K562 (cell line): Measurements from ENCODE around the gene EMX1. TPM values are rescaled to one million over a fixed set of nuclear protein-coding genes. Genes with fewer than 3 reads are reported as not detected.

Source experiments
- ARID1B ChIP-seq: fragments of 450-650 bp; IDR thresholded peaks from 2 replicates; pipeline ENCODE4 v1.6.1; 2016; ENCODE audit warnings: antibody characterized with exemption, mild to moderate bottlenecking, inconsistent platforms
- BHLHE40 ChIP-seq: IDR thresholded peaks from 2 replicates; pipeline ENCODE4 v1.6.1; 2011; ENCODE audit warnings: low read length, improper control_type of control experiment
- CBFA2T3 ChIP-seq: fragments of 450-650 bp; IDR thresholded peaks from 2 replicates; pipeline ENCODE4 v1.6.1; 2017
- CC2D1A ChIP-seq: fragments of 450-650 bp; IDR thresholded peaks from 2 replicates; pipeline ENCODE4 v1.6.1; 2017; ENCODE audit warnings: mild to moderate bottlenecking
- CREM ChIP-seq: IDR thresholded peaks from 2 replicates; pipeline ENCODE4 v1.6.1; 2014; ENCODE audit warnings: antibody characterized with exemption, low read depth
- DIDO1 ChIP-seq: fragments of 450-650 bp; IDR thresholded peaks from 2 replicates; pipeline ENCODE4 v1.6.1; 2016; ENCODE audit warnings: low read depth, missing biosample characterization, missing genetic modification characterization
- DPF2 ChIP-seq: fragments of 450-650 bp; IDR thresholded peaks from 2 replicates; pipeline ENCODE4 v1.6.1; 2016
- ETV1 ChIP-seq: fragments of 450-650 bp; conservative IDR thresholded peaks from 2 replicates; pipeline ENCODE4 v1.6.1; 2016; ENCODE audit warnings: missing genetic modification characterization, control low read depth, low read depth, missing compliant biosample characterization
- FOXM1 ChIP-seq, 2 experiments: fragments of 450-650 bp in 1 of 2; sonication (generic) in 1 of 2; formaldehyde crosslinking in 1 of 2; IDR thresholded peaks; 2 replicates each; pipeline versions ENCODE4 v1.6.1 to v1.9.0; 2017 to 2022; ENCODE audit warnings: low read depth in 2 of 2, mild to moderate bottlenecking in 2 of 2, missing genetic modification reagents in 1 of 2, moderate library complexity in 1 of 2
- KLF16 ChIP-seq: IDR thresholded peaks from 2 replicates; pipeline ENCODE4 v1.6.1; 2016; ENCODE audit warnings: antibody characterized with exemption
- MECOM ChIP-seq: fragments of 250-450 bp; sonication (Bioruptor Pico); IDR thresholded peaks from 2 replicates; pipeline ENCODE4 v1.8.0; 2022; ENCODE audit warnings: inconsistent platforms
- MEIS2 ChIP-seq: fragments of 450-650 bp; IDR thresholded peaks from 2 replicates; pipeline ENCODE4 v1.6.1; 2014; ENCODE audit warnings: mild to moderate bottlenecking; ENCODE audit not compliant: partially characterized antibody
- NUFIP1 ChIP-seq: fragments of 450-650 bp; IDR thresholded peaks from 2 replicates; pipeline ENCODE4 v1.6.1; 2018; ENCODE audit not compliant: partially characterized antibody
- PCBP2 ChIP-seq: fragments of 200-400 bp; formaldehyde crosslinking; IDR thresholded peaks from 2 replicates; pipeline ENCODE4 v1.6.1; 2018; ENCODE audit warnings: low read length, low read depth, mild to moderate bottlenecking, moderate library complexity; ENCODE audit not compliant: poor library complexity, severe bottlenecking
- PML ChIP-seq: IDR thresholded peaks from 2 replicates; pipeline ENCODE4 v1.6.1; 2012; ENCODE audit warnings: low read length, inconsistent platforms
- POLR2AphosphoS5 ChIP-seq: IDR thresholded peaks from 2 replicates; pipeline ENCODE4 v1.6.1; 2011; ENCODE audit warnings: mild to moderate bottlenecking, low read depth, low read length, moderate library complexity; ENCODE audit not compliant: control insufficient read depth, insufficient read depth
- PTBP1 ChIP-seq: fragments of 200-400 bp; formaldehyde crosslinking; IDR thresholded peaks from 2 replicates; pipeline ENCODE4 v1.6.1; 2017; ENCODE audit warnings: low read depth, low read length
- SMARCC2 ChIP-seq: fragments of 450-650 bp; IDR thresholded peaks from 2 replicates; pipeline ENCODE4 v1.6.1; 2017; ENCODE audit warnings: antibody characterized with exemption, moderate library complexity, mild to moderate bottlenecking, low read depth
- TCFL5 ChIP-seq: fragments of 250-450 bp; sonication (Bioruptor Pico); conservative IDR thresholded peaks from 2 replicates; pipeline ENCODE4 v1.6.1; 2021; ENCODE audit warnings: mild to moderate bottlenecking, moderate library complexity, matching md5 sums
- TEAD4 ChIP-seq, 2 experiments: sonication (generic) in 1 of 2; formaldehyde crosslinking in 1 of 2; IDR thresholded peaks; 2 replicates each; pipeline versions ENCODE4 v1.6.1 to v1.8.0; 2012 to 2022; ENCODE audit warnings: borderline replicate concordance in 1 of 2, inconsistent platforms in 1 of 2, low read length in 1 of 2, mild to moderate bottlenecking in 1 of 2, missing genetic modification reagents in 1 of 2
- ZNF24 ChIP-seq: fragments of 450-650 bp; IDR thresholded peaks from 2 replicates; pipeline ENCODE4 v1.6.1; 2016
- polyA plus RNA-seq, 8 experiments: library from polyadenylated mRNA; depleted of rRNA in 4 of 8; stranded (reverse) in 5 of 8; unstranded in 3 of 8; fragments of >200 nt; fragmentation: Nextera tagmentation in 2 of 8; fragmentation: Illumina TruSeq in 1 of 8; extraction: Ambion mirVana in 2 of 8; extraction: Trizol in 1 of 8; gene quantifications; 2 replicates each; pipeline versions ENCODE4 v1.2.1 to v1.2.3, GENCODE V29; 2011 to 2014; ENCODE audit warnings: inconsistent platforms in 1 of 8, missing spikeins in 1 of 8
- total RNA-seq, 7 experiments: library from RNA; depleted of rRNA in 6 of 7; stranded (reverse); fragments of >200 nt in 6 of 7; fragmentation: Illumina TruSeq in 2 of 7; extraction: Trizol in 2 of 7; gene quantifications; 2 replicates each; pipeline versions ENCODE4 v1.2.1 to v1.2.3, GENCODE V29; 2011 to 2021; ENCODE audit warnings: low replicate concordance in 1 of 7
- TF ChIP-seq, protein P1 (sequence below): fragments of 200-800 bp; sonication (Bioruptor generic); IDR thresholded peaks from 2 replicates; pipeline ENCODE4 v1.6.1; 2016; ENCODE audit warnings: missing genetic modification characterization, missing compliant biosample characterization
- TF ChIP-seq, protein P2 (sequence below): fragments of 250-450 bp; sonication (Bioruptor Pico); IDR thresholded peaks from 2 replicates; pipeline ENCODE4 v1.9.0; 2021; ENCODE audit warnings: mild to moderate bottlenecking
- TF ChIP-seq, protein P3 (sequence below), 2 experiments: fragments of 450-650 bp; conservative IDR thresholded peaks; 2 replicates each; pipeline ENCODE4 v1.6.1; 2017; ENCODE audit warnings: mild to moderate bottlenecking in 2 of 2, moderate library complexity in 2 of 2

Gene EMX1
- total and polyA plus RNA-seq, 9 of the 15 experiments (the other 6 are each of a cell fraction or from before 2014, with no cell fraction given), result 0.10 to 0.32 (median 0.21) TPM; not detected in 6

DNA sequence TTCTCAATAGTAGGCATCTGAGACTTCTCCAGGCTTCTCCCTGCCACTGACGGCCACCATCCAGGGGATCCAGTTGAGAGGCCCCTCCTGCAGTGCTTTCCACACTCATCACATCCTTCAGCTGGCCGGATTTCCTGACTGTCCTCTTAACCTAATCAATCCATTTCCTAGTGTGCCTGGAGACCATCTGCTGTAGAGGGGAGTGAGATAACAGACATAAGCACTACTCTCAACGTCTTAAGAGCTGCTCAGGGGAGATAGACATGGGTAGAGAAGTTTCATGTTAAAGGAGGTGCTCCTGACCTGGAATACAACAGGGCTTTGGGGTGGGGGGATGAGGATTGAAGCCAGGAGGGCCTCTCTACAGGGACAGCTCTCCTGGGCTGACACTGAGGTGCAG lies 15.9 kb upstream of the EMX1 start (continued):
- TF ChIP-seq, protein P1, sequence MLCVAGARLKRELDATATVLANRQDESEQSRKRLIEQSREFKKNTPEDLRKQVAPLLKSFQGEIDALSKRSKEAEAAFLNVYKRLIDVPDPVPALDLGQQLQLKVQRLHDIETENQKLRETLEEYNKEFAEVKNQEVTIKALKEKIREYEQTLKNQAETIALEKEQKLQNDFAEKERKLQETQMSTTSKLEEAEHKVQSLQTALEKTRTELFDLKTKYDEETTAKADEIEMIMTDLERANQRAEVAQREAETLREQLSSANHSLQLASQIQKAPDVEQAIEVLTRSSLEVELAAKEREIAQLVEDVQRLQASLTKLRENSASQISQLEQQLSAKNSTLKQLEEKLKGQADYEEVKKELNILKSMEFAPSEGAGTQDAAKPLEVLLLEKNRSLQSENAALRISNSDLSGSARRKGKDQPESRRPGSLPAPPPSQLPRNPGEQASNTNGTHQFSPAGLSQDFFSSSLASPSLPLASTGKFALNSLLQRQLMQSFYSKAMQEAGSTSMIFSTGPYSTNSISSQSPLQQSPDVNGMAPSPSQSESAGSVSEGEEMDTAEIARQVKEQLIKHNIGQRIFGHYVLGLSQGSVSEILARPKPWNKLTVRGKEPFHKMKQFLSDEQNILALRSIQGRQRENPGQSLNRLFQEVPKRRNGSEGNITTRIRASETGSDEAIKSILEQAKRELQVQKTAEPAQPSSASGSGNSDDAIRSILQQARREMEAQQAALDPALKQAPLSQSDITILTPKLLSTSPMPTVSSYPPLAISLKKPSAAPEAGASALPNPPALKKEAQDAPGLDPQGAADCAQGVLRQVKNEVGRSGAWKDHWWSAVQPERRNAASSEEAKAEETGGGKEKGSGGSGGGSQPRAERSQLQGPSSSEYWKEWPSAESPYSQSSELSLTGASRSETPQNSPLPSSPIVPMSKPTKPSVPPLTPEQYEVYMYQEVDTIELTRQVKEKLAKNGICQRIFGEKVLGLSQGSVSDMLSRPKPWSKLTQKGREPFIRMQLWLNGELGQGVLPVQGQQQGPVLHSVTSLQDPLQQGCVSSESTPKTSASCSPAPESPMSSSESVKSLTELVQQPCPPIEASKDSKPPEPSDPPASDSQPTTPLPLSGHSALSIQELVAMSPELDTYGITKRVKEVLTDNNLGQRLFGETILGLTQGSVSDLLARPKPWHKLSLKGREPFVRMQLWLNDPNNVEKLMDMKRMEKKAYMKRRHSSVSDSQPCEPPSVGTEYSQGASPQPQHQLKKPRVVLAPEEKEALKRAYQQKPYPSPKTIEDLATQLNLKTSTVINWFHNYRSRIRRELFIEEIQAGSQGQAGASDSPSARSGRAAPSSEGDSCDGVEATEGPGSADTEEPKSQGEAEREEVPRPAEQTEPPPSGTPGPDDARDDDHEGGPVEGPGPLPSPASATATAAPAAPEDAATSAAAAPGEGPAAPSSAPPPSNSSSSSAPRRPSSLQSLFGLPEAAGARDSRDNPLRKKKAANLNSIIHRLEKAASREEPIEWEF (CRISPR knock-in tag), result 0 out of 2 replicates have a peak, but pooled peaks have one; percentile 47
- TF ChIP-seq DPF2 (peak; percentile 87), NUFIP1 (no peak), TCFL5 (CRISPR knock-in tag) (no peak), ETV1 (tag) (peak; percentile 65), MECOM (CRISPR knock-in tag) (0 out of 2 replicates have a peak, but pooled peaks have one; percentile 9), KLF16 (peak; percentile 87), CC2D1A (peak; percentile 48; the same call in 1 of the 2 replicates), POLR2AphosphoS5 (peak; percentile 94), FOXM1 (IDR thresholded peaks at IDR 0.05; ENCODE audit: low read depth) (peak; percentile 70), FOXM1 (CRISPR knock-in tag; IDR thresholded peaks at IDR 0.05; ENCODE audit: low read depth) (no peak), CBFA2T3 (peak; percentile 97), TEAD4 (IDR thresholded peaks at IDR 0.05; ENCODE audit: low read length) (peak; percentile 94), TEAD4 (CRISPR knock-in tag; IDR thresholded peaks at IDR 0.05; ENCODE audit: borderline replicate concordance) (no peak), ZNF24 (no peak), PTBP1 (no peak), MEIS2 (peak; percentile 15), PCBP2 (no peak), BHLHE40 (peak; percentile 63; the same call in 1 of the 2 replicates), SMARCC2 (0 out of 2 replicates have a peak, but pooled peaks have one; percentile 36), CREM (peak; percentile 58), DIDO1 (tag) (no peak), ARID1B (peak; percentile 93), PML (peak; percentile 82; the same call in 1 of the 2 replicates)
- TF ChIP-seq, protein P2, sequence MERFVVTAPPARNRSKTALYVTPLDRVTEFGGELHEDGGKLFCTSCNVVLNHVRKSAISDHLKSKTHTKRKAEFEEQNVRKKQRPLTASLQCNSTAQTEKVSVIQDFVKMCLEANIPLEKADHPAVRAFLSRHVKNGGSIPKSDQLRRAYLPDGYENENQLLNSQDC (CRISPR knock-in tag), result no peak
- TF ChIP-seq, protein P3, sequence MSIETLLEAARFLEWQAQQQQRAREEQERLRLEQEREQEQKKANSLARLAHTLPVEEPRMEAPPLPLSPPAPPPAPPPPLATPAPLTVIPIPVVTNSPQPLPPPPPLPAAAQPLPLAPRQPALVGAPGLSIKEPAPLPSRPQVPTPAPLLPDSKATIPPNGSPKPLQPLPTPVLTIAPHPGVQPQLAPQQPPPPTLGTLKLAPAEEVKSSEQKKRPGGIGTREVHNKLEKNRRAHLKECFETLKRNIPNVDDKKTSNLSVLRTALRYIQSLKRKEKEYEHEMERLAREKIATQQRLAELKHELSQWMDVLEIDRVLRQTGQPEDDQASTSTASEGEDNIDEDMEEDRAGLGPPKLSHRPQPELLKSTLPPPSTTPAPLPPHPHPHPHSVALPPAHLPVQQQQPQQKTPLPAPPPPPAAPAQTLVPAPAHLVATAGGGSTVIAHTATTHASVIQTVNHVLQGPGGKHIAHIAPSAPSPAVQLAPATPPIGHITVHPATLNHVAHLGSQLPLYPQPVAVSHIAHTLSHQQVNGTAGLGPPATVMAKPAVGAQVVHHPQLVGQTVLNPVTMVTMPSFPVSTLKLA (conservative IDR thresholded peaks at IDR 0.05), result peak in 1 of 2 experiments; percentile 41; a peak in 2 of 4 replicates
